ENCODE data around the gene CREB5.

The CREB5 gene

GRCh38 chr7:28674359-28674782 lies 262.1 kb downstream of the CREB5 start:
- DNase-seq (ENCODE audit: extremely low read depth, low read depth), result no peak
- no peak for TF ChIP-seq CTCF (IDR thresholded peaks at IDR 0.05; ENCODE audit: low read depth, low read length)

- no peak for TF ChIP-seq CTCF (IDR thresholded peaks at IDR 0.05; ENCODE audit: low read depth, low read length)
- DNase-seq (ENCODE audit: extremely low read depth, low read depth), result no peak
Observed at GRCh38 chr7:28675429-28675828, 263.1 kb downstream of the CREB5 start.

- no peak for DNase-seq (ENCODE audit: extremely low read depth, low read depth)
- TF ChIP-seq CTCF (IDR thresholded peaks at IDR 0.05; ENCODE audit: low read depth, low read length), result no peak
Observed at GRCh38 chr7:28677668-28678067, 265.4 kb downstream of the CREB5 start.

GRCh38 chr7:28678431-28678965 lies 266.2 kb downstream of the CREB5 start:
- TF ChIP-seq CTCF (IDR thresholded peaks at IDR 0.05; ENCODE audit: low read depth, low read length), result no peak

GRCh38 chr7:28681693-28682310 lies 269.5 kb downstream of the CREB5 start:
- DNase-seq (ENCODE audit: extremely low read depth, low read depth), result no peak
- no peak for TF ChIP-seq CTCF (IDR thresholded peaks at IDR 0.05; ENCODE audit: low read depth, low read length)

More at GRCh38 chr7:28678431-28678965, 266.2 kb downstream of the CREB5 start:
- no peak for DNase-seq (ENCODE audit: extremely low read depth, low read depth)

GRCh38 chr7:28682801-28683200 lies 270.5 kb downstream of the CREB5 start:
- no peak for DNase-seq (ENCODE audit: extremely low read depth, low read depth)
- no peak for TF ChIP-seq CTCF (IDR thresholded peaks at IDR 0.05; ENCODE audit: low read depth, low read length)

GRCh38 chr7:28684650-28685241 lies 272.4 kb downstream of the CREB5 start:
- TF ChIP-seq CTCF (IDR thresholded peaks at IDR 0.05; ENCODE audit: low read depth, low read length), result no peak
- no peak for DNase-seq (ENCODE audit: extremely low read depth, low read depth)

Measured in AG09319 (cell line).